Right ventricle myocardium superior (tissue), 1 donor: ENCODE measurements around the gene RPL6. TPM values are rescaled to one million over a fixed set of nuclear protein-coding genes. Genes with fewer than 3 reads are reported as not detected.

Experiments
- ATAC-seq: fragments of 200-7000 bp; cut with Tn5 transposase; one replicate; pipeline ENCODE4 v1.9.1; 2020; ENCODE audit warnings: mild to moderate bottlenecking; ENCODE audit not compliant: poor library complexity
- DNase-seq: peaks from one replicate; pipeline ENCODE4 v3.0.0-alpha.2; 2020
- intact Hi-C: fragments of 100-400 bp; cut with DNase I; formaldehyde crosslinking; loops from one replicate; pipeline ENCODE4 v1.11.2; 2022
- total RNA-seq: library from RNA; stranded (reverse); fragmentation: NEBNext Ultra II Directional; extraction: Animal tissue kit (Norgen Biotek cat#: 25700); gene quantifications from one replicate; pipeline ENCODE4 v1.2.1, GENCODE V29; 2021
- donor health status: DM: no; HTN: yes; CAD: no; lungs with severe emphysema.

RPL6 gene
- total RNA-seq, 1 donor from 2014 or later, result 532 TPM

- DNase-seq, result no peak
- no peak for ATAC-seq
- intact Hi-C loops, result loop anchor here (5.0 to 10.0 kb wide), 3 partner anchors 102 to 442 kb away; no protein-coding TSS in a partner anchor
These were observed 22.7 kb downstream of the RPL6 start for GRCh38 chr12:112386726-112387125.

DNA sequence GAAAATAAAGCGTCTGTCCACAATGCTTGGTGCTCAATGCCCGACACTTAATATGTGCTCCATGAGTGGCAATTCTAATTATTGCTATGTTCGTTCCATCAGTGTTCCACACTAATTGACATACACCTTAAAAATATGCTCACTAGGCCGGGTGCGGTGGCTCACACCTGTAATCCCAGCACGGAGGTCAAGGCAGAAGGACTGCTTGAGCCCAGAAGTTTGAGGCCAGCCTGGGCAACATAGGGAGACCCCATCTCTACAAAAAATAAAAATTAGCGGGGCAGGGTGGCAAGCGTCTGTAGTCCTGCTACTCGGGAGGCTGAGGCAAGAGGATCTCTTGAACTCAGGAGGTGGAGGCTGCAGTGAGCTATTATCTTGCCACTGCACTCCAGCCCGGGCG is 26.5 kb downstream of the RPL6 start:
- no peak for ATAC-seq
- no peak for DNase-seq
- intact Hi-C loops, result loop anchor here (10.0 kb wide), 2 partner anchors 98 to 438 kb away; no protein-coding TSS in a partner anchor

GRCh38 chr12:112381883-112382796 is 27.3 kb downstream of the RPL6 start, which contains the start of gene HECTD4:
HECTD4 (minus strand) TSS chr12:112382431; CDS start chr12:112382128, 303 bp downstream.
- intact Hi-C loops, result loop anchor here (10.0 kb wide), 2 partner anchors 97 to 437 kb away; no protein-coding TSS in a partner anchor
- ATAC-seq, result peak; percentile 99
- DNase-seq, result peak; percentile 99

GRCh38 chr12:112381406-112381882 is 28.0 kb downstream of the RPL6 start:
- ATAC-seq (peak; percentile 32), DNase-seq (peak; percentile 41)
- intact Hi-C loops, result loop anchor here (10.0 kb wide), 2 partner anchors 97 to 437 kb away; no protein-coding TSS in a partner anchor

GRCh38 chr12:112380663-112381405 is 28.6 kb downstream of the RPL6 start:
- ATAC-seq, result no peak
- DNase-seq, result no peak
- intact Hi-C loops, result loop anchor here (10.0 kb wide), 2 partner anchors 96 to 436 kb away; no protein-coding TSS in a partner anchor

GRCh38 chr12:112375105-112375504 is 34.3 kb downstream of the RPL6 start:
- DNase-seq (no peak), ATAC-seq (no peak)
- intact Hi-C loops, result no loop called here

GRCh38 chr12:112374166-112374740 is 35.2 kb downstream of the RPL6 start:
- DNase-seq (no peak), ATAC-seq (no peak)
- intact Hi-C loops, result no loop called here

- DNase-seq (no peak), ATAC-seq (no peak)
- intact Hi-C loops, result no loop called here
These were observed 38.4 kb downstream of the RPL6 start for GRCh38 chr12:112370868-112371510.

DNA sequence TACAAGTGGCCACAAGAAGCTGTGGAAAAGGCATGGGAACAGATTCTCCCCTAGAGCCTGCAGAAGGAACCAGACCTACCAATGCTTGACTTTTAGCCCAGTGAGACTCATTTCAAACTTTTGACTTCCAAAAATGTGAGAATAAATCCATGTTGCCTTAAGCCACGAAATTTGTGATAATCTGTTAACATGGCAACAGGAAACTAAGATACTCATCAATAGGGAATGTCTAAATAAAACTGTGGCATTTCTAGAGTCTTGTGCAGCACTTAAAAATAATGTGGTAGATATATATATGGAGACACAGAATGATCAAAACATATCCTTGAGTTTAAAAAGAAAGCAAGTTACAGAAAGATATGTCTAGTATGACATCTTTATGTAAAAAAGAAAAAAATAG is 39.2 kb downstream of the RPL6 start:
- intact Hi-C loops, result no loop called here
- ATAC-seq, result no peak
- no peak for DNase-seq

- no peak for DNase-seq
- intact Hi-C loops, result no loop called here
- ATAC-seq, result peak; percentile 51
These were observed 40.5 kb downstream of the RPL6 start for GRCh38 chr12:112368856-112369255.

- no peak for DNase-seq
- ATAC-seq, result no peak
- intact Hi-C loops, result no loop called here
These were observed 41.4 kb downstream of the RPL6 start for GRCh38 chr12:112367965-112368364.

DNA sequence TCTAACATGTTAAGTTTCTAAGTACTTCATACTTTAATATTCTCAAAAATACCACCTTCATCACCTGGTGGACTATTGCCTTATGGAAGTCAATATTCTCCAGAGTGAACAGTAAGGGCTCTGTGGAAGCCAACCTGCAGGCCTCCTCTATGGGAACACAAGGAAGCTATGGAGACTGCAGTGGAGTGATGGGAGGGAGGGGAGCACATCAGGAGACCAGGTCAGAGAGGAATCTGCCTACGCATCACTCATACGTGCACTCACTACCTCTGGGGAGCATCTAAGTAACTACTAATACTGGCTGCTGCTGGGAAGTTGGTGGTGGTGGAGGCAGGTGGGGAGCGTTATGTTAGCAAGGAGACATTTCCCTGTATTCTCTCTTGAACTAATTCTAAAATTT is 47.1 kb downstream of the RPL6 start:
- DNase-seq (no peak), ATAC-seq (no peak)
- intact Hi-C loops, result no loop called here

- DNase-seq (no peak), ATAC-seq (no peak)
- intact Hi-C loops, result no loop called here
These were observed 48.1 kb downstream of the RPL6 start for GRCh38 chr12:112361271-112361670.

GRCh38 chr12:112359290-112359689 is 50.1 kb downstream of the RPL6 start:
- DNase-seq, result no peak
- intact Hi-C loops, result no loop called here
- no peak for ATAC-seq

- ATAC-seq (no peak), DNase-seq (no peak)
- intact Hi-C loops, result no loop called here
These were observed 52.2 kb downstream of the RPL6 start for GRCh38 chr12:112357214-112357613.
